Tibial nerve (tissue), 3 donors: ENCODE data around the gene LYSMD2.

Experiments
- CTCF ChIP-seq, 5 experiments: fragments of 200-600 bp in 3 of 5; fragments of 450-650 bp in 2 of 5; sonication (generic) in 3 of 5; IDR thresholded peaks; one replicate each; pipeline ENCODE4 v1.5.1; 2016 to 2019; ENCODE audit warnings: antibody characterized with exemption in 5 of 5, mild to moderate bottlenecking in 3 of 5, moderate library complexity in 2 of 5
- POLR2A ChIP-seq, 2 donors: fragments of 450-650 bp; IDR thresholded peaks; one replicate each; pipeline ENCODE4 v1.6.1; 2017; ENCODE audit warnings: antibody characterized with exemption in 2 of 2, mild to moderate bottlenecking in 2 of 2, moderate library complexity in 2 of 2

GRCh38 chr15:51675234-51675633, 62.2 kb downstream of the LYSMD2 start:
- TF ChIP-seq CTCF (IDR thresholded peaks at IDR 0.05) (no peak), POLR2A (IDR thresholded peaks at IDR 0.05) (no peak)
